ENCODE data around the gene NRP2.

DNA sequence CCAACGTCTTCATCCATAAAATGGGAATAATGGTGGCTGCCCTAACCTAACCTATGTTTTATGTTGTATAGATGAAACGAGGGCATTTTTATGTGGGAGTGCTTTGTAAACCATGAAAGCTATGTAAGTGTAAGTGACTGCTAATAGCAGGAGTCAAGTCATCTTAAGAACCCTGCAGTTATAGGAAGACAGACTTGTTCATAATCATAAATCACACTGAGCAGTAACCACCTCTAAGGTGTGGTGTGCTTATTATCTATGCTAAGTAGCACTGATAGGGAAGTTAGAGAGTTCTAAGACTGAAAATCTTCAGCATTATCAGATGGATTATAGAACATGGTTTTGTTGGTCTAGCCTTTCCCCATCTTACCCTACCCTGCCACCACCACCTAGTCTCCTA, 24.2 kb upstream of the NRP2 start:
- TF ChIP-seq POLR2AphosphoS5 (IDR thresholded peaks at IDR 0.05; ENCODE audit: low read depth, low read length) (no peak), POLR2A (IDR thresholded peaks at IDR 0.05; ENCODE audit: low read depth, low read length) (no peak)
